ENCODE results near the gene PIBF1.
"Not testable (repeated sequence)": the region's sequence is repeated elsewhere in the genome, so short reads cannot be mapped to it uniquely, and the experiment has no call there.

PIBF1 gene

DNA sequence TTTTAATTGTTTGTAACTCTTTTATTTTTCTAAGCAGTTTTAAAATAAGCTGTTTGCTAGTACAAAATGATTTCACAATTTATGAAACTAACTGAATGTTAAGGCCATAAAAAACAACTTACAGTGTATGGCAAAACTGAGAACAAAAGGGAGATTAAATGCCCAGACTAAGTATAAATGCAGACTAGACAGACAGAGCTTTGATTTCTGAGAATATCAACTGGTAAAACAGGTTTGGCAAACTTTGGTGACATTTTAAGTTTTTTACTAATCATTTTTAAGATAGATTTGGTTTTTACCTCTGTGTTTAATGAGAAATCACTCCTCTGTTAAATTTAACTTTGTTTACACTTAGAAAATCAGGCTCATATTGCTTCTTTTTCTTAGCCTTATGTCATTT lies 149.4 kb downstream of the PIBF1 start:
- DNase-seq: no peak

DNA sequence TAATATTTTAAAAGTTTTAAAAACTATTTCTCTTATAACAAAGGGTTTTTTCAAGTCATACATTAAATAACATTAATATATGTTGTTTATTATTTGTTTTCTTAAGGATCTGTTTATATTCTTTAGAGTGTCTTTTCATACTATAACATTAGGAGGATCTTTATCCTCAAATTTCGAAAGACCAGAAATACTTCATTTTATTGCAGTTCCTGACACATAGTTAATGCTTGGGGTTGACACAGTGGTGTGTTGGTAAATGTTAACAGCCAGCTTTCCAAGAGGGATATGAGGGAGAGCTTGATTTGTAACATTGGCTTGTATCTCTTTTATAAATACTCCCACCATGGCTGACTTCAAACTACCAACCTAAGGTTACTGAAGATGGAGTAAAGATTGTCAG lies 150.3 kb downstream of the PIBF1 start:
- no peak for DNase-seq

DNA sequence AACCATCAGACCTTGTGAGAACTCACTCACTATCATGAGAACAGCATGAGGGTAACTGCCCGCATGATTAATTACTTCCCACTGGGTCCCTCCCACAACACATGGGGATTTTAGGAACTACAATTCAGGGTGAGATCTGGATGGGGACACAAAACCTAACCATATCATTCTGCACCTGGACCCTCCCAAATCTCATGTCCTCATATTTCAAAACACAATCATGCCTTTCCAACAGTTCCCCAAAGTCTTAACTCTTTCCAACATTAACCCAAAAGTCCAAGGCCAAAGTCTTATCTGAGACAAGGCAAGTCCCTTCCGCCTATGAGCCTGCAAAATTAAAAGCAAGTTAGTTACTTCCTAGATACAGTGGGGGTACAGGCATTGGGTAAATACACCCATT lies 164.3 kb downstream of the PIBF1 start:
- not testable (repeated sequence) for DNase-seq

DNA sequence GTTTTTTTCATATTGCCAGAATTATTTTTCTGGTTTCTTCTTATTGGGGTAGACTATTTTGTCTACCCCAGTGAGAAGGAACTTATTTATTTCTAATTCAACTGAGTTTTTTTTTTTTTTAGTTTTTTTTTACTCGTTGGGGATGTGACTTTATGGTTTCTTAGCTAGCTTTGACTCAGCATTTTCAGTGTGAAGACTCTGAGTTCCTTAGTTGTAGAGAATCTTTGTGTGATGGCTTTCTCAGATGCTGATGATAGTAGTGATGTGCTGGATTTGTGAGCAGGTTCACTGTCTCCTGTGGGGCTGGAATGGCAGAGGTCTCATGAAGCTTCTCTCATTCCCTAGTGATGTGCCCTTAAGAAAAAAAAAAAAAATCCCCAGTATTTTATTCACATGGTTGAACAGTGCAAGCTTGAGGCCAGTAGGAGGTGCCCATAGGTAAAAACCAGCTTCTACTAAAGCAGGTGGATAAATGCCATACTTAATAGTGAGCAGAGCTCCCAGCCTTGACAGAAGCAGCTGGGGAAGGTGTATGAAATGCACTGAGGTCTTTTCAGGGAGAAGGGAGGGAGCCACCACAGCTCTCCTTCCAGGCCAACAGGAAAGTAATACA lies 170.7 kb downstream of the PIBF1 start:
- DNase-seq: no peak

DNA sequence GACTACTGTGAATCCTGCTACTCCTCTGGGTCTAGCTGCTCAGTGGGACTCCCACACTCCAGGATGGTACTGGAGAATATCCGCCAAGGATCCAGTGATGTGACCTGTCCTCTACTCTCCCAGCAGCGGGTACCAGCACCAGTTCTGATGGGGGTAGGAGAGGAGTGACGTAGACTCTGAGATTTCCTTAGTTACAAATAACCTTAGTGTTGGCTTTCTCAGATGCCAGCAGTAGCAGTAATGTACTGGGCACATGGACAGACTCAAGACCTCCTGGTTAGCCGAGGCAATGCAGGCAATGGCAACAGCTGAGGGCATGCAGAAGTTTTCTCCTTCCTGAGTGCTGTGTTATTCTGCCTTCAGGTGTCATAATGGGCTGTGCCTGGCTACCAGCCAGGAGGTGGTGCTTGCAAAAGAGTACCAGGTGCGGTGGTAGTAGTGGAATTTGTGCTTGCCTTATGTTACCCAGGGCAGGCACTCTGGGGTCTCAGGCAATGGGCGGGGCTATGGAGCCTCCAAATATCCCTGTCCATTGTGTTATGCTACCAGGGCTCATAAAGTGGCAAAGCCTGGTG lies 171.5 kb downstream of the PIBF1 start:
- DNase-seq: no peak

DNA sequence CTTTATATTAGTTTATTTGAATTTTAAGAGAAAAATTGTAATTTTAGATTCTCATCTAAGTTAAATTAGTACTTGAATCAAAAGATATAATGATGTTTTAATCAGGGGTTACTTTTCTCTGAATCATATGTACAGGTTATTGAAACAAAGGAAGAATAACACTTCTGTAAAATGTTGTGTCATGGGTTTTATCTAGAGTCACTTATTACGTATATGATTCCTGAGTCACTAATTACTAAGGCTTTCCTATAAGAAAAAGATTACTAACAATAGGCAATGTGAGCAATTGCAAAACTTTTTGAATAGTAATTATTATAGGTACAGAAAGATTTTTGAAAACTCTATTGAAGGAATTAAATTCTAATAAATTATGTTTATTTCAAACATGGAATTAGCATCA lies 177.7 kb downstream of the PIBF1 start:
- no peak for DNase-seq

DNA sequence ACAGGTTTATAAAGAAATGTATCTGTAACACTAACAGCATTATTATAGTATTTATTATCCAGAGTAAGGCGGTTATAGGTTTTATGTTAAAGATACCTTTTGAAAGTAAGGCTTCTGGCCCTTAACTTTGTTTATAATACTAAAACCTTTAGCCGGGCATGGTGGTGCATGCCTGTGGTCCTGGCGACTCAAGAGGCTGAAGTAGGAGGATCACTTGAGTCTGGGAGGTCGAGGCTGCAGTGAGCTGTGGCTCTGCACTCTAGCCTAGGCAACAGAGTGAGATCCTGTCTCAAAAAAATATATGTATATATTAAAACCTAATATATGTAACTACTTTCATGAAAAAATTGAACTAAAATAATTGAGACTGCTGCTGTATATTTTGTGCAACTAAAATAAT lies 178.2 kb downstream of the PIBF1 start:
- no peak for DNase-seq

DNA sequence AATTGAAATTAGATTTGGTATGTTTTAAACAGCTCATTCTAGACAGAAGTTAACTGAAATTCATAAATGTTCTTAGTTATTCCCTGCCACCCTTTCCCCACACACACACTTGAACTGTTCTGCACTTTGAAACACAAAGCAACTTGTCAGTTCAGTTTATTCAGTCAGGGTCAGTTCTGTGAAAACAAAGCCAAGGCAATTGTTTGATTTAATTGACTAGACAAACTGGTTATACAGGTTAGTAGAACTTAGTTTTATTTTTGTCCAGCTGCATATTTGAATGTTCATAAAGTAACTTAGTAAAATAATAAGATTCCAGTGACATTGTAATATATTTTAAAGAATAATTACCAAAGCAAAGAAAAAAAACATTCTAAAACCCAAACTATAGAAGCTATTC lies 178.6 kb downstream of the PIBF1 start:
- DNase-seq: no peak

DNA sequence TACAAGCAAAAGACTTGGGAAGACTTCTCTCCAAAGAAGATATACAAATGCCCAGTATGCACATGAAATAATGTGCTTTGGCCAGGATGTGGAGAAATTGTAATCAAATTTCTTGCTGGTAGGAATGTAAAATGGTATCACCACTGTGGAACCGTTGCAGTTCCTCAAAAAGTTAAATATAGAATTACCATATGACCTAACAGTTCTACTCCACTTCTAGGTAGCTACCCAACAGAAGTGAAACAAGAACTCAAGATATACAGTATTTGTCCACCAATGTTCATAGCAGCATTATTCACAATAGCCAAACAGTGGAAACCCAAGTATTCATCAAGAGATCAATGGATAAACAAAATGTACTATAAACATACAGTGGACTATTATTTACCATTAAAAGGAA lies 181.8 kb downstream of the PIBF1 start:
- DNase-seq: no peak

DNA sequence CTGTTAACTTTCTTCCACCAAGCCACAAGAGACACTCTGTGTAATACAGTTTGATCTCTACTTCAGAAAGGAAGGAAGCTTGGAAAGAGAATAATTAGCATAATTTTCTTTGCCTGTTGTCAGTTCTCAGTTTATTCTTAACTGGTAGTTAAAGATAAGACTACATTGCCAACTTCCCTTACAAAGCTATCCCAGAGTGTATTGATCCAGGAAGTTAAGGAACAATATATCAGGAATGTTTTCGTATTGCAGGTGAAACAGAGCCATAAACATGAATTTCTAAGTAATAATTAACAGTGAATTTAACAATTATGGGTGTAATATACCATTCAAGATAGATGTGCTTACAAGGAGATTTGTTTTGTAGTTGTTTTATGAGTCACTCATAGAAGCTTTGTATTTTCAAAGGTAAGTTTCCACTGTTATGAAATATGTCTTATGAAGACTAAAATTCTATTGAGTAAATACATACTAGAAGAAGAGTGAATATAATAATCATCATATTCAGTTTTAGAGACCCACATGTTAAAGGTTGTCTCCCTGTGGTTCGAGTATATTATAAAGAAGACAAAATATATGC lies 188.5 kb downstream of the PIBF1 start:
- no peak for DNase-seq

DNA sequence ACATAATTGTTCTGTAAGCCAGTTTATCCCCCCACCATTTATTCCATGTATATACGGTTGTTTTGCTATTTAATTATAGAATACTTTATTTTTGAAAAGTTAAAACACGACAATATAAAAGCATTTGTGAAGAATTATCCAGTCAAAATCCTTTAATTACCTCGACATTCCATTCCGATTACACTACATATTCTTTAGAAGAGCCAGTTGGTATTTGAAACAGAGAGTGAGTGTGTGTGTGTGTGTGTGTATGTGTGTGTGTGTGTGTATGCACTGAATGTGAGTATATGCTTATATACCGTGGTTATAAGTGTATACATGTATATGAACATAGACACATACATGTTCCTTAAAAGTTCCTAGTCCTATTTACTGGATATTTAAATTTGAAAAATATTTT lies 189.0 kb downstream of the PIBF1 start:
- no peak for DNase-seq

DNA sequence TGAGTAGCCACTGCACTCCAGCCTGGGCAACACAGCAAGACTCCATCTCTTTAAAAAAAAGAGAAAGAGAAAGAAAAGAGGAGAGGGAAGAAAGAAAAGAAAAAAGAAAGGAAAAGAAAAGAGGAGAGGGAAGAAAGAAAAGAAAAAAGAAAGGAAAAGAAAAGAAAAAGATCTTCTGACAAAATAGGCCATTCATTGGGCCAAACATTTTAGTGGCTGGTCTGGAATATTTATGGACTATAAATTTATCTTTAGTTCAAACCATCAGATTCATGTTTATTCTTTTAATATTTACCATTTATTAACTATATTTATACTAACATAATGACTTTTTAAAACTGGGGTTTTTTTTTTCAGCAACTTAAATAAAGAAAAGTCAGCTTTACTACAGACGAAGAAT lies 191.3 kb downstream of the PIBF1 start:
- no peak for DNase-seq

DNA sequence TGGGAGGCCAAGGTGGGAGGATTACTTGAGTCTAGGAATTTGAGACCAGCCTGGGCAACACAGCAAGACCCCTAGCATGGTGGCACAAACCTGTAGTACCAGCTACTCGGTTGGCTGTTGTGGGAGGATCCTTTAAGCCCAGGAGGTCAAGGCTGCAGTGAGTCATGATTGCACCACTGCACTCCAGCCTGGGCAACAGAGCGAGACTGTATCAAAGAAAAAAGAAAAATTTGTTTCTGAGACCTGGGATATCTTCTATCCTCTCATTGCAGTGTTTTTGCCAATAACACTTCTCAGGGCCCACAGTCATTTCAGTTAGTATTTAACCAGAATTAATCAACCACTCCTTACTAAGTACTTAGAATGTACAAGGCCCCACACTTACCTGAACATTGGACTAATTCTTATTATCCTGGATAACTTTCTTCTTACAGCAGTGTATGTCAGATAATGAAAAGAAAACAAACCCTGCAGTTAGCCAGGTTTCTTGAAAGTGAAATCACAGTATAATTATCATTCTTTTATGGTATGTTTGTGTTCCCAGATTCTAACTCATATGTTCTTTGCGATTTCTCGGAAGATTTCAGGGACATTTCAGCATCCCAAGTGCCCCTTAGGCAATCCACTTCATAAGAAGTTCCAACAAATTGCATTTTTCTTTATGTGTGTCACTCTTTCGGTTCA lies 201.3 kb downstream of the PIBF1 start:
- DNase-seq: no peak

DNA sequence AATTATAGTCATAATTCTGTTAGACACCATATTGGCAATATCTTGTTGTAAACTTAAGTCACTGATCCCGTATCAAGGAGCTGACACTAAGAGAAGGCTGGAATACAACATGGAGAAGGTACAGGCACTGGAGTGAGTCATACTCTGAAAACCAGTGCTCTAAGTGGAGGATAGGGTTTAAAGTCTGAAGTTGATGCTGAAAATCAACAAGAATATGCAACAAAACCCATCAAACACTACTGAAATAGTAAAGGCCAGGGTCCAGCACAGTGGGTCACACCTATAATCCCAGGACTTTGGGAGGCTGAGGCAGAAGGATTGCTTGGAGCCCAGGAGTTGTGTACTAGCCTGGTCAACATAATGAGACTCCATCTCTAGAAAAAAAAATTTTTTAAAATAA lies 203.7 kb downstream of the PIBF1 start:
- no peak for DNase-seq

DNA sequence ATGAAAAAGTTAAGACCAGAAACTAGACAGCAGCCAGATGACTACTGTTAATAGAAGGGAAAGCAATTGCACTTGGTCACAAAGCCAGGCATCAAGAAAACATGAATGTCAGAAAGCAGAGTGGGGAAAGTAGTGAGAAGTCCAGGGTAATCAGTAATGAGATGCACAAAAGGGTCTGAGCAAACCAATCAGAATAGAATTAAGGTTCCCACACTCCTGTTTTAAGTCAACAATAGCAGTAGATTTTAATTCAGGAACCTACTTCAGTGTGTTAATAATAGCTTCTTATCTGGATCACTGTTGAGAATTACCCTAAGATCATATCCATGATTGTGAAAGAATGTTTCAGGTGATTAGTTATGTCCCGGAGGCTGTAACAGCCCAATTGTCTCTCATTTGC lies 204.3 kb downstream of the PIBF1 start:
- DNase-seq: no peak

DNA sequence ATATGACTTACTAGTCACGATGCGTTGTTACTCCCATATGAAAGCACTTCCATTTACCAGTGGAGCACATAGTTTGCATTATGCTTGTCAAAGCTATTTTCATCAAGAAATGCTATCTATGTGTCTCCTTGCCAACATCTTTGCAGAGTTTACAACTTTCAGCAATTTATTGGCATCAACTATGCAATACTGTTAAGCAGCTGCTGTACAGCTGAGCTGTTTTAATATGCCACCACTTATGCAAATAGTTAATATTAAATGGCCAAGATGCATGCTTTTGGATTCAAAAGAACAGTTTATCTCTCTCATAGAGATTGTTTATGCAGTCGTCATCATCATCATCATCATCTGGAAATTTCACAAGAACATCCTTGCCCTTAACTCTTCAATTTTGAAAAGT lies 209.0 kb downstream of the PIBF1 start:
- no peak for DNase-seq

DNA sequence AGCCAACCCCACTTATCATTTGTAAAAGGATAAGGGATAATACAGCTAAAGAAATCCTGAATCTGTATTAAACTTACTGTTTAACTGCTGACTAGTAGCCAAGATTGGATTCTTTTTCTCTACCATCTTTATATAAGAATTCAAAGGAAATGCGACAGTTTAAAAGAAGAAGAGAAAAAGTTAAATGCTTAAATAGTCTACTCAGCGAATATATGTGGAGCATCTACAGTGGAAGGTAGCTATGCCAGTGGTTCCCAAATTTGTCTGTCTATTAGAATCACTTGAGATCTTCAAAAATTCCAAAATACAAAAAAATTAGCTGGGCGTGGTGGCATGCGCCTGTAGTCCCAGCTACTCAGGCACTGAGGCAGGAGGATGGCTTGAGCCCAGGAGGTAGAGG lies 216.1 kb downstream of the PIBF1 start:
- DNase-seq: no peak

DNA sequence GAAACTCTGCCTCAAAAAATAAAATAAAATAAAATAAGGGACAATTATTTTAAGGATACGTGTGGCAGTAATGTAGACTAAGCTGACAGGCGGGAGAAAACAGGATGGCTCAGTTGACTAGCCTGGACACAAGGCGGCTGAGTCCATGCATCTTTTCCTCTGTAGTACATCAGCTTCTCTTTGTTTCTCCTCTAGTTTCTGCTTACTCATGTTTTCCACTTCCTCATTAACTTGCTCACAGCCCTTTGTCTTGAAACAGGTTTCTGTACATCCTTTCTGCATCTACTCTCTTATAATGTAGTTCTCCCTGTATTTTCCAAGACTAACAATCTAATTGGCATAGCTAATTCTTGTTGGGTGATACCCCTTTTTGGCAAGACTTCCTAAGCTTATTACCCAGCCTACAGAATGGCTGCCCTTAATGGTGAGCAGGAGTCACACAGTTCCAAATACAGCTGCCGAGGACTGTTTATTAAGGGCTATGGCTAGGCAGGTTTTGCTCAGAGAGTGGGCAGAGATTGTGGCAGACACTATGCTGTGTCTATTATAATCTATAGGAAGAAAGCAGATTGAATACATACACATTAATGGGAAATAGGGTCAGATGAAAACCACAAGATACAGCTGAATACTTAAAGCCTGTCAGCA lies 218.2 kb downstream of the PIBF1 start:
- peak; percentile 16 for DNase-seq

DNA sequence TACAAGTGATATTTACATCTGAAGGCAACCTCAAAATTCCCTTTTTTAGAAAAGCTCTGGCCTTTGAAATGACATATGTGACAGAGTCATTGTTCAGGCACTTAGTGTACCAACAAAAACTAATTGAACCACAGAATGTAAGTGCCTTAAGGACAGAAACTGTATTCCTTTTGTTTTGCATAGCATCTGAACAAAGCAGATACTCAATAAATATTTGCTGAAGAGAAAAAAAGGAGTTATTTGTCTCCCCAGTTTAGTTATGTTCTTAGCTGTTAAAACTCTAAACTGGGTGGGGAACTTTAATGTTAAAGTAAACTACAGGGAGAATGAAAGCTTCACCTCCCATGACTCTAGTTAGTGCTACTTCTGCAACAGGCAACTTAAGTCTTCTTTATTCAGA lies 220.0 kb downstream of the PIBF1 start:
- no peak for DNase-seq

DNA sequence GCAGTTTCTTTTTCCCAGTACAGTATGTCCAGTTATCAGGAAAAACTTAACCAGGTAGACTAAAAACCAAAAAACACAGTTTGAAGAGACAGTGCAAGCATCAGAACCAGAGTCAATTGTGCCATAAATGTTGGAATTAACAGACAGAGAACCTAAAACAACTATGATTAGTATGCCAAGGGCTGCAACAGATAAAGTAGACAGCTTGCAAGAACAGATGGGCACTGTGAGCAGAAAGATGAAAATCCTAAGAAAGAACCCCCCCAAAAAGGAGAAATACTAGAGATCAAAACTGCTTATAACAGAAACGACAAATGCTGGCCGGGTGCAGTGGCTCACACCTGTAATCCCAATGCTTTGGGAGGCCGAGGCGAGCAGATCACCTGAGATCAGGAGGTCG lies 229.8 kb downstream of the PIBF1 start:
- no peak for DNase-seq

DNA sequence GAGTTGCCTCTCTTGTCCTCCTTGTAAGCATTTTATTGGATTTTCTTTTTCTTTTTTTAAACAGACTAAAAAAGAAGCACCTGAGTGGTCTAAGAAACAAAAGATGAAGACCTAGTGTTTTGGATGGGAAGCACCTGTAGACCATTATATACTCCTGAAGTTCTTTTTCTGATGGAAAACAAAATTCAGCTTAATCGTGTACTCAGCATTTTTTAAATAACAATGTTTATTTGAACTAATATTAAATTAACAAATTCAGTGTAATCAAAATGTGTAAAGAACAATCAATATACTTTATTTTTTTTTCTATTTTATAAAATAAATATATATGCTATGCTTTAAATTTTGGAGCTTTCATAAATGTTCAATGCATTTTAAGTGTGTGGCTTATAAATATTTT lies 233.9 kb downstream of the PIBF1 start:
- DNase-seq: no peak

DNA sequence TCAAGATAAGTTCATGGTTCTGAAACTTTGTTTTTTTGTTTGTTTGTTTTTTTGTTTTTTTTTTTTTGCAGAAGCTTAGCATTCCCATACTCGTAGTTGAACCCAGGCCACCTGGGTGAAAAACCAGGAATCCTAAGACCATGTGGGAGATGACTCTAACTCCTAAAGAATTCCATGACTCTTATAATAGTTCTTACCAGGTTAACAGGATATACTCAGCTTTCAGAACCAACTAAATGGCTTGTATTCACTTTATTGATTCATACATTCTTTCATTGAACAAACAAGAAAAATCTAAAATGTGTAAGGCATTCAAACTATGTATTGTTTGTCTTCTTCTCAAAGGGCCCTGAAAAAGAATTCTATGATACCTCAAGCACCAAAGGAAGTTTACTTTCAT lies 236.4 kb downstream of the PIBF1 start:
- DNase-seq: no peak

DNA sequence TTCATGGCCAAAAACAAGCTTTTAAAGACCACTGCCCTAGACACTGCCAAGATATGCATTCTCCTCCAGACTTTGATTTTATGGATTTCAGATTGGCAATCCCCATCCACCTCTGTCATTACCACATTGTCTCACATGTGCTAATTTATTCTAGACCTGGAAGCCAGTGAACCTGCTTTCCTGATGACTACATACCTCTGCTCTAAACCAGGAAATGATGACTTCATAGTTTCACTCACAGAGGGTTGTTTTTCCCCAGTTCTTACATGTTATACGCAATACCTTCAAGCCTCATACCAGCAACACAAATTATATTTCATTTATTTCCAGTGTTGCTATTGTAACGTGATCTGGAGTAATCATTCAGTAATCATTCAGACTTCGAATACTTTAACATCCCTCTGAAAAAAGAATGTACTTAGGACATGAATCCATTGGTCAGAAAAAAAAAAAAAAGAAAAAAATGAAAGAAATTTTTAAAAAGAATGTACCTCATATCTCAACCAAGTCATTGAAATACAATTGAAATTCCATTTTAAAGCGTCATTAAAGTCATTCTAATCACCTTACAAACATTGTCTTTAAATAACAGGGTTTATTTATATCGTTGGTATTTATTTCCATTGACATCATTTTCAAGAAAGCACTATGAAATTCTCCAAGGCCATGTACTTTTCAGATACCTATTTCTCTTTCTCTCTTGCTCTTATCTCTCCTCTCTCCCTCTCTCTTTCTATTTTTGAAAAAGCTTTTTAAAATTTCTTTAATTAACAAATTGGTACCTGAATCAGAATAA lies 243.5 kb downstream of the PIBF1 start:
- DNase-seq: peak; percentile 25
